NCI-H2196 treated with DMSO at 0.1 percent for 48 hours (cell line): Measurements from ENCODE around the gene SLC12A7.
"Not testable (repeated sequence)": the region's sequence is repeated elsewhere in the genome, so short reads cannot be mapped to it uniquely, and the experiment has no call there.

Experiments
- DNase-seq: peaks from one replicate; lab custom pipeline; 2025; ENCODE audit not compliant: unreplicated experiment; lab: John Stamatoyannopoulos, UW

SLC12A7 gene

GRCh38 chr5:1011741-1012312, 100.0 kb downstream of the SLC12A7 start:
- no peak for DNase-seq

GRCh38 chr5:1011226-1011631, 100.6 kb downstream of the SLC12A7 start:
- peak; percentile 31 for DNase-seq

- no peak for DNase-seq
Observed at GRCh38 chr5:1010641-1011046, 101.2 kb downstream of the SLC12A7 start.

- DNase-seq: no peak
Observed at GRCh38 chr5:1010181-1010510, 101.7 kb downstream of the SLC12A7 start.

GRCh38 chr5:1009359-1010180, 102.3 kb downstream of the SLC12A7 start:
- no peak for DNase-seq

- DNase-seq: no peak
Observed at GRCh38 chr5:1008451-1009358, 103.2 kb downstream of the SLC12A7 start, which contains the start of gene NKD2. Gene NKD2 (plus strand): TSS chr5:1008802. CDS start chr5:1009058, 256 bp downstream.

- no peak for DNase-seq
Observed at GRCh38 chr5:1007681-1008450, 104.0 kb downstream of the SLC12A7 start.

GRCh38 chr5:1007221-1007680, 104.6 kb downstream of the SLC12A7 start:
- no peak for DNase-seq

GRCh38 chr5:1006656-1007071, 105.2 kb downstream of the SLC12A7 start:
- DNase-seq: no peak

GRCh38 chr5:1005904-1006655, 105.8 kb downstream of the SLC12A7 start:
- no peak for DNase-seq

- no peak for DNase-seq
Observed at GRCh38 chr5:1005249-1005851, 106.5 kb downstream of the SLC12A7 start.

GRCh38 chr5:1004461-1005248, 107.2 kb downstream of the SLC12A7 start:
- DNase-seq: no peak

GRCh38 chr5:1003296-1003937, 108.4 kb downstream of the SLC12A7 start:
- DNase-seq: peak; percentile 75

GRCh38 chr5:1002836-1003235, 109.0 kb downstream of the SLC12A7 start:
- no peak for DNase-seq

GRCh38 chr5:1002271-1002546, 109.7 kb downstream of the SLC12A7 start:
- DNase-seq: no peak

GRCh38 chr5:1001406-1002270, 110.2 kb downstream of the SLC12A7 start:
- no peak for DNase-seq

- not testable (repeated sequence) for DNase-seq
Observed at GRCh38 chr5:1000831-1001230, 111.0 kb downstream of the SLC12A7 start.
